ENCODE measurements around the gene S100A7A.

The S100A7A gene

GRCh38 chr1:153415850-153416570, at the start of gene S100A7A:
Gene S100A7A (plus strand): TSS chr1:153416520. CDS start chr1:153418083, 1,563 bp downstream.
- intact Hi-C loops (cut with DNase I): no loop called here
- no peak for DNase-seq

DNA sequence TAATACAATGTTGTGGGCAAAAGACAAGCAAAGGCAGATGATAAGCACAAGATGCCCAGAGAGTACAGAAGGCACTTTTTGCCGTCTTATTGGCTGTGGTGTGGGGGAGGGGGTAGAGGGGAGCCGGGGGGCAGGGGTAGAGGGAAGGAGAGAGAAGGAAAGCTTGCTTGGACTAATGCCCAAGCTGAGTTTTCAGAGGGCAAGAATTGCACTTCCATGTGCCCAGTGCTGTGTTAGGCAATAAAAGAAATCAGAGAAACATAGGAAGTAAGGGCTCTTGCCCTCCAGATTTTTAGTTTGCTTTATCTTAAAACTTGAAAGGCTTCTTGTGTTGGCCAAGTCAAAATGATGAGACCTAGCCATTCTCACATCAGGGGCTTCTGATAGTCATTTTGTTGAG, 49.2 kb upstream of the S100A7A start:
- intact Hi-C loops (cut with DNase I): no loop called here
- DNase-seq: no peak

DNA sequence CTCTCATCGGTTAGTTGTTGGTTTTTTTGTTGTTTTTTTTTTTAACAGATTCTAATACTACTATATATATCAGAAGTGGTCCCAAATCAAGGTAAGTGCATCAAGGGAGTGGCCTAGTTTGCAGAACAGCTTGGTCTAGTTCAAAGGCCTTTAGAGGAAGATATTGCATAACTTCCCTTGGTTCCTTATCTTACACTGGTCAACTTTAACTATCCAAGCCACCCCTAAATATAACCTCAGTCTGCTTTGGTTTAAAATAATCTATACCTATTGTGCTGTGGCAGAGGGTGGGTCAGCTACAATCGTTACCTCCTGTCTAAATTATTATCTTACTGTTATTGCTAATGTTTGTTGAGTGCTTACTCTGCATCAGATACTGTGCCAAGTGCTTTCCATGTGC, 47.8 kb upstream of the S100A7A start:
- intact Hi-C loops (cut with DNase I): no loop called here
- DNase-seq: no peak

DNA sequence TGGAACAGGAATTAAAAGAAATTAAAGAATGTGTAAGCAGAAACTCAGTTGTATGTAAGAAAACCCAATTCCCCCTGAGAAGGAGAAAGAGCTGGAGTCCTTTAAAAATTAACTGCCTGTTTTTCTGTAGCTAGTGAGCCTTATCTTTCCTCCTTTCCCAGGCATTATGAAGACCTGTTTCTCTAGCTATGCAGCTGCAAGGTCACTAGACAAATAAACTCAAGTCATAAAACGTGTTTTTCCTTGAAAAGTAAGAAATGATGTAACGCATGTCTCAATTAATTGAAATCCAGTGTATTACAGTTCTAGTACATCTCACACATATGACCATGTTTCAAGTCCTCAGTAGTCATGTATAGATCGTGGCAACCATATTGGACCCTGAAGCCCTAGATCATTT, 46.2 kb upstream of the S100A7A start:
- intact Hi-C loops (cut with DNase I): no loop called here
- no peak for DNase-seq

DNA sequence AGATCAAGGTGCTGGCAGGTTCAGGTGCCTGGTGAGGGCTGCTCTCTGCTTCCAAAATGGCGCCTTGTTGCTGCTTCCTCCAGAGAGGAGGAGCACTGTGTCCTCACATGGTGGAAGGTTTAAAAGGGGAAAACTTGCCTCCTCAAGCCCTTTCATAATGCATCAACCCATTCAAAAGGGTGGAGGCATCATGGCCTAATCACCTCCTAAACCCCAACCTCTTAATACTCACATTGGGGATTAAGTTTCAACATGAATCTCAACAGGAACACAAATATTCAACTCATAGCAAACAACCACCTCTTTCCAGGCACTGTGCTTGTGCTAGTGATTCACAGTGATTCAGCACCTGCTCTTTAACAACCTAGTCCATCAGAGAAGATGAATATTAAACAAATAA, 45.1 kb upstream of the S100A7A start:
- no peak for DNase-seq
- intact Hi-C loops (cut with DNase I): no loop called here

DNA sequence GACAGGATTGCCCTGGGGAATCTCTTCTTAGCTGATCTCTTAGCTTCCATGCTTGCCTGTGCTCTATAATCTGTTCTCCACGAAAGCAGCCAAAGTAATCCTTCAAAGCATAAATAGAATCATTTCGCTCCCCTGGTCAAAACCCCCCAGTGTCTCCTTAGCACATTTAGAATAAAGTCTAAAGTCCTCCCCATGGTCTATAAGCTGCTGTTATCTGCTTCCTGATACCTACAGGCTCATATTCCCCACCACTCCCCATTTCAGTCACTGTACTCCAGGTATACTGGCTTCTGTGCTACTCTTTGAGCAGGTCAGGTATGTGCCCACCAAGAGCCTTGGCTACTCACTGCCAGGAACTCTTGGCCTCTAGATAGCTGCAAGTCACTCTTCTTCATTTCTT, 43.7 kb upstream of the S100A7A start:
- DNase-seq: no peak
- intact Hi-C loops (cut with DNase I): no loop called here

- intact Hi-C loops (cut with DNase I): no loop called here
- DNase-seq: no peak
These were observed 42.2 kb upstream of the S100A7A start for GRCh38 chr1:153374071-153374470.

DNA sequence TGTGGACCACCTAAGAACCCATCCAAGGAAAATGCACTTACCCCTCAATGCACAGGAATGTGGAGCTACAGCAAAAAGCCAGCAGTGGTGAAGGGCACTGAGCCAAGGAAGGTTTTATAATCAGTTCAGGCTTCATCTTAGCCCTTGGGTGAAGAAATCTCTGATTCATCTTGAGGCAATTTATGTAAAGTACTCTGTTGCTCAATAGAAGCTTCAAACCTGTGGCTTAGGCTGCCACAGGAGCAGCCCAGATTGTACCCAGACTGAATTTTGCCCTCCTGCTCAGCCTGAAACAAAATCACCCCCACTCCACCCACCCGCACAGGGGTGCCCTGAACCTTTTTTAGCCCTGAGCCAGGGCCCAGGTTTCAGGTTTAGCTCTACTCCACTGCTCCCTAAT, 40.8 kb upstream of the S100A7A start, which contains the start of gene S100A12:
TSS of gene S100A12 (minus strand) at position 111 of the 400 bp plus-strand sequence. CDS start 1,029 bp downstream, outside the sequence.
- DNase-seq: no peak
- intact Hi-C loops (cut with DNase I): no loop called here

- intact Hi-C loops (cut with DNase I): no loop called here
- DNase-seq: no peak
These were observed 36.7 kb upstream of the S100A7A start for GRCh38 chr1:153379591-153379990.

GRCh38 chr1:153380711-153381110, 35.6 kb upstream of the S100A7A start:
- intact Hi-C loops (cut with DNase I): no loop called here
- no peak for DNase-seq

DNA sequence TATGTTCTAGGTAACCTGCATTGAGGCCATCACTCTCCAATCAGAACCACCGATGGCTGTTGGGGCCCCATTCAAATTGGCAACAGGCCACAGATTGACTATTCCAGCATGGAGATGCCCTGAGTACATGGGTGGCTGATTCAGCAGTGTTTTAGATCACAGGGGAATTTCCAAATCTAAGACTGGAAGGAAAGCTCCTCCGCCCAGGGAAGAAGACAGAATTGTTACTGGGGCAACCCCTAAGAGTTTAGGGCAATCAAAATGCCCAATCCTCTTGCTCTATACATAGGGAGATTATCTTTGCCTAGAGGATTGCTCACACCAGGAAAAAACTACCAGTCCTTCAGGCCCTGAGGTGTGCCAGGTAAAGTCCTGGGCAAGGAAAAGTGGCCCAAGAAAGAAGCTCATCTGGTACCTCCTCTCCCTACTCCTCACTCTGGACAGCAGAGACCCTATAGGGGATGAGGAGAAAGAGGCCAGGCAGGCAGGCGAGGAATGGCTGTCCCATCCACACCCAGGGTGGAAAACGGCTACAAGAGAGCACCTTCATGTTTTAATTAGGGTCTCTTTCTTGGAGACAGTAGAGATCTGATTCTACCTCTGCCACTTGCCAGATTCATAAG, 31.3 kb upstream of the S100A7A start:
- DNase-seq: no peak
- intact Hi-C loops (cut with DNase I): no loop called here

DNA sequence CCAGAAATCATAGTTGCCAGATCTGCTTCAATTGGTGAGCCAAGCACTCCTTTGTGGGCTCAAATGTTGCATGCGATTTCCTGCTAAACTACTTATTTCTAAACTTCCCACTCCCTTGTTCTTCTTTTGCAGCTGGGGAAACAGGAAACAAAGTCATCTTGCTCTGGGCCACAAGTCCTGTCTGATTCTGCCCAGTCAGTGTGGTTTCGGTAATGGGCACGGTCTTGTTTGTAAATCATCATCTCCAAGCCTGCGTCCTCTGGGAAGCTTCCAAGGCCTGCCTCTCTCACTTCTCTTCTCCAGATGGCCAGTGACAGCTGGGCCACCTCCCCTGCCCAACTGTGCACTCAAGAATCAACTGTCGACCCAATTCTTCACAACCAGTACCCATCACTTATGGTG, 29.8 kb upstream of the S100A7A start:
- peak in 3 of 10 donors; percentile 27 to 75 (median 35) for DNase-seq
- intact Hi-C loops (cut with DNase I): no loop called here

DNA sequence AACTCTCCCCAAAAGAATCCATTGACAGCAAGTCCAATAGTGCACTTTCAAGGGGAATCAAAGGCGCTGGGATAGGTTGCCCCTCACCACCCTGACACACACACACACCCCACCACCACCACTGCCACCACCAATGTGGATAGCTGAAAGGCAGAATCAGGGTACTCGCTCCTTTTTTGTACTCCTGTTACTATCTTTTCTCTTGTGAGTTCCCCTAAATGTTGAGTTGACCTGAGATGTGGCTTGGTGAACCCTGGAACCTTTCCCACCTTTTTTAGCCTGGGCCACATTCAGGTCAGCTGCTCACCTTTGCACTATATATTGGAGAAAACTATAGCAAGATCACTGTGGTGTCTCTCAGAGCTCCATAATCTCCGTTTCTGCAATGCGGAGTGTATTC, 29.3 kb upstream of the S100A7A start:
- intact Hi-C loops (cut with DNase I): no loop called here
- no peak for DNase-seq

GRCh38 chr1:153387785-153388184, 28.5 kb upstream of the S100A7A start:
- DNase-seq: no peak
- intact Hi-C loops (cut with DNase I): no loop called here

DNA sequence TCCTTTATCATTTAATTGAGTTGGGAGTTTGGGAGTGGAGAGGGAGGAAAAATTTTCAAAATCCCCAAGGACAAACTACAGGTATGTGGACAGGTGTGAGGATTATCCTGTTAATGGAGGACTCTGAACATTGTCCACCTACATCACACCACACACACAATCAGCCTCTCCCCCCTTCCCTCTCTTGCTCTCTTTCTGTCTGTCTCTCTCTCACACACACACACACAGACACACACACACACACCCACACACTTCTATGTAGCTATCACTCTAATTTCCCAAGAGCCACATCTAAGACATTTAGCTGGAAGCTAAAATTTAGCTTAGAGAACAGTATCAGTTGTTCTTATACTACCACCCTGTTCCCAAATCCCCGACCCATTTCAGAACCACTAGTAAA, 26.9 kb upstream of the S100A7A start:
- intact Hi-C loops (cut with DNase I): no loop called here
- DNase-seq: no peak

- intact Hi-C loops (cut with DNase I): no loop called here
- DNase-seq: no peak
These were observed 26.1 kb upstream of the S100A7A start for GRCh38 chr1:153389973-153390879.

DNA sequence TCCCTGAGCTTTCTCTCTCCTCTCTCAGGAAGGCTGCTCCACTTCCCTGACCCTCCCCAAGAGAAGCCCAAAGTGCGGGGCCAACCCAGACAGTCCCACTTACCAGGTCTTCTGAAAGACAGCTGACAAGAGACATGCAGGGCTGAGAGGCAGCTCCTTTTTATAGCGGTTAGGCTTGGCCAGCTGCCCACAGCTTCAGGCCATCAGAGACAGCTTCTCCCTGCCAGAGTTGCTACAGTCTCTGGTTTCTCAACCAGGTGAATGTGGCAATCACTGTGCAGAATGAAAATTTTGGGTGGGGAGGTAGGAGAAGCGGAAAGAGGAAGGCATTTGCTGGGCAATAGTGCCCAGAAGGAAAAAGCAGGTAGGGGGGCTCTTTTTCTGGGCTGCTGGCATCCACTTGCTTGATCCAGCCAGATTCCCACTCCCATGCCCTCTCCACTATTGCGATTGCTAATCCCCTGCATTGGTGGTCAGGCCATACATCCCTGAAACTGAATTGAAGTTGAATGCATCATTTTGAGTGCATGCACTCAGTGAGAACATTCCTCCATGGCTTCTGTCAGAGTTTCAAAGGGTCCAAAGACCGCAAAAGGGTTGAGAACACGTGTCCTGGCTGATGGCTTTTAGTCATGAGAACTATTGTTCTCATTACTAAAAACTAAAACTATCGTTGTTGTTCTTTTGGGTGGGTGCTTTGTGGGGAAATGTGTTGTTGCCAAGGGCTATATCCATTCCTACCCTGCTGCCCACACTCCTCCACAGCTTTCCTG, 25.2 kb upstream of the S100A7A start, which contains the start of gene S100A8:
TSS of gene S100A8 (minus strand) at position 136 of the 773 bp plus-strand sequence. CDS start 538 bp downstream, outside the sequence.
- DNase-seq: peak in 4 of 10 donors; percentile 22 to 89 (median 46)
- intact Hi-C loops (cut with DNase I): no loop called here

- intact Hi-C loops (cut with DNase I): no loop called here
- DNase-seq: no peak
These were observed 24.1 kb upstream of the S100A7A start for GRCh38 chr1:153392258-153392657.

- intact Hi-C loops (cut with DNase I): no loop called here
- DNase-seq: no peak
These were observed 23.5 kb upstream of the S100A7A start for GRCh38 chr1:153392822-153393221.

- intact Hi-C loops (cut with DNase I): no loop called here
These were observed 22.4 kb upstream of the S100A7A start for GRCh38 chr1:153393926-153394325.

More at GRCh38 chr1:153393926-153394325, 22.4 kb upstream of the S100A7A start:
- no peak for DNase-seq
